Endothelial cell of umbilical vein (primary cell): Measurements from ENCODE around the gene PRPSAP1. TPM values are rescaled to one million over a fixed set of nuclear protein-coding genes. Genes with fewer than 3 reads are reported as not detected.
A peak's percentile ranks its signal among the peaks of the same experiment; 100 is the strongest.

ENCODE experiments used
- BruUV-seq: library from RNA; stranded (reverse); fragments of 400-500 nt; replicated peaks from 2 replicates; lab custom pipeline; 2021; lab: Mats Ljungman, UMichigan
- CTCF ChIA-PET: fragments of 300-600, 350-600 bp; sonication (Branson Sonifier 250); formaldehyde crosslinking; loops from one replicate; lab custom pipeline; 2021; ENCODE audit warnings: antibody characterized with exemption, inconsistent platforms; lab: Charles Lee
- POLR2A ChIA-PET: fragments of 300-600, 350-600 bp; sonication (Branson Sonifier 250); formaldehyde crosslinking; loops from one replicate; lab custom pipeline; 2021; ENCODE audit warnings: antibody characterized with exemption, inconsistent platforms; lab: Charles Lee
- DNase-seq: peaks from one replicate; pipeline ENCODE4 v3.0.0-alpha.2; 2011; ENCODE audit warnings: low read depth, low spot score
- FAIRE-seq: peaks from 2 replicates; lab custom pipeline; 2011; peaks lifted over from hg19 to GRCh38; lab: Jason Lieb, UNC
- H2AFZ ChIP-seq: 2 replicates; pipeline ENCODE4 v1.6.0; 2012; ENCODE audit warnings: low read depth, low read length, control low read depth, inconsistent platforms
- H3K27ac ChIP-seq: 2 replicates; pipeline ENCODE4 v1.5.1; 2011; ENCODE audit warnings: low read depth, mild to moderate bottlenecking, control low read depth, low read length, moderate library complexity; ENCODE audit not compliant: insufficient read depth
- H3K27me3 ChIP-seq, 2 experiments: 2 replicates each; pipeline versions ENCODE4 v1.6.0 to v1.6.1; 2011; ENCODE audit warnings: low read length in 2 of 2, mixed read lengths in 1 of 2; ENCODE audit not compliant: control insufficient read depth in 2 of 2, insufficient read depth in 2 of 2
- H3K36me3 ChIP-seq, 2 experiments: 2 replicates in 1 of 2; 3 replicates in 1 of 2; pipeline ENCODE4 v1.5.1; 2011; ENCODE audit warnings: low read length in 2 of 2, mild to moderate bottlenecking in 1 of 2, moderate library complexity in 1 of 2; ENCODE audit not compliant: control insufficient read depth in 2 of 2, insufficient read depth in 2 of 2; ENCODE audit errors: extremely low read depth in 1 of 2
- H3K4me1 ChIP-seq: 3 replicates; pipeline ENCODE4 v1.5.1; 2011; ENCODE audit warnings: mild to moderate bottlenecking, low read length; ENCODE audit not compliant: control insufficient read depth, insufficient read depth; ENCODE audit errors: extremely low read depth
- H3K4me2 ChIP-seq: 2 replicates; pipeline ENCODE4 v1.6.1; 2011; ENCODE audit warnings: low read length, control low read depth, mixed read lengths; ENCODE audit not compliant: insufficient read depth
- H3K4me3 ChIP-seq, 3 experiments: fragments of 200-600 bp in 1 of 3; sonication (generic), shearing (Covaris generic) in 1 of 3; replicated peaks in 1 of 3; 2 replicates each; pipeline ENCODE4 v1.5.1; 2011 to 2016; ENCODE audit warnings: control low read depth in 3 of 3, low read length in 3 of 3, mild to moderate bottlenecking in 2 of 3, inconsistent platforms in 1 of 3, low read depth in 1 of 3, moderate library complexity in 1 of 3; ENCODE audit not compliant: insufficient read depth in 1 of 3
- H3K79me2 ChIP-seq: 2 replicates; pipeline ENCODE4 v1.6.0; 2012; ENCODE audit warnings: low read length, inconsistent platforms; ENCODE audit not compliant: control insufficient read depth, insufficient read depth
- H3K9ac ChIP-seq: replicated peaks from 2 replicates; pipeline ENCODE3; 2011; ENCODE audit warnings: low read length, control low read depth; ENCODE audit not compliant: insufficient read depth; ENCODE audit errors: extremely low read depth
- H3K9me1 ChIP-seq: replicated peaks from 3 replicates; pipeline ENCODE4 v1.6.0; 2011; ENCODE audit warnings: mild to moderate bottlenecking, low read length; ENCODE audit not compliant: control insufficient read depth, insufficient read depth; ENCODE audit errors: extremely low read depth
- H3K9me3 ChIP-seq: replicated peaks from 2 replicates; pipeline ENCODE4 v1.5.1; 2012; ENCODE audit warnings: low read length, inconsistent platforms; ENCODE audit not compliant: control insufficient read depth, insufficient read depth
- H4K20me1 ChIP-seq: replicated peaks from 2 replicates; pipeline ENCODE3; 2011; ENCODE audit warnings: mild to moderate bottlenecking, low read length; ENCODE audit not compliant: control insufficient read depth, insufficient read depth; ENCODE audit errors: extremely low read depth
- EZH2 ChIP-seq: IDR thresholded peaks from 2 replicates; pipeline ENCODE4 v1.6.1; 2012; ENCODE audit warnings: borderline replicate concordance, low read depth, mild to moderate bottlenecking, moderate library complexity, low read length, inconsistent platforms; ENCODE audit not compliant: severe bottlenecking
- FOS ChIP-seq: IDR thresholded peaks from 2 replicates; pipeline ENCODE4 v1.6.1; 2011; ENCODE audit warnings: mild to moderate bottlenecking, low read length, moderate library complexity, borderline replicate concordance; ENCODE audit not compliant: insufficient read depth
- GATA2 ChIP-seq: IDR thresholded peaks from 2 replicates; pipeline ENCODE4 v1.7.0; 2011; ENCODE audit warnings: low read depth, mild to moderate bottlenecking, moderate library complexity, mixed read lengths, low read length; ENCODE audit not compliant: insufficient read length, insufficient read depth
- JUN ChIP-seq: IDR thresholded peaks from 2 replicates; pipeline ENCODE4 v1.6.1; 2011; ENCODE audit warnings: borderline replicate concordance, low read depth; ENCODE audit not compliant: insufficient read length, insufficient read depth
- MYC ChIP-seq: IDR thresholded peaks from one replicate; pipeline ENCODE4 v1.6.1; 2011; ENCODE audit warnings: mild to moderate bottlenecking, low read depth, low read length
- dilution Hi-C: fragments of 300-500 bp; cut with MboI; formaldehyde crosslinking; loops from one replicate; pipeline ENCODE4 v1.15.0; 2019; ENCODE audit warnings: low sequenced_read_pairs; ENCODE audit not compliant: extremely low pct_ligation_motif_present
- intact Hi-C: fragments of 100-400 bp; cut with micrococcal nuclease; formaldehyde crosslinking; loops from one replicate; pipeline ENCODE4 v1.10.0; 2022
- polyA plus RNA-seq, 4 experiments: library from polyadenylated mRNA; depleted of rRNA in 3 of 4; stranded (reverse) in 3 of 4; unstranded in 1 of 4; fragments of >200 nt; gene quantifications; 2 replicates each; pipeline versions ENCODE4 v1.2.1 to v1.2.3, GENCODE V29; 2011 to 2012; ENCODE audit warnings: missing spikeins in 1 of 4
- total RNA-seq: library from RNA; stranded (reverse); gene quantifications from 2 replicates; pipeline ENCODE4 v1.2.3, GENCODE V29; 2021
- TF ChIP-seq, protein P1 (sequence below), 2 donors: IDR thresholded peaks; 1 replicate in 1 of 2; 2 replicates in 1 of 2; pipeline ENCODE4 v1.5.1; 2011; ENCODE audit warnings: low read length in 2 of 2, mild to moderate bottlenecking in 2 of 2, moderate library complexity in 2 of 2, control low read depth in 1 of 2, inconsistent platforms in 1 of 2, low read depth in 1 of 2; ENCODE audit not compliant: insufficient read depth in 1 of 2; ENCODE audit errors: extremely low read depth in 1 of 2

The PRPSAP1 gene
- total and polyA plus RNA-seq, 2 donors (not counting 3 experiments of a cell fraction or from before 2014, with no cell fraction given), result 90.2 to 123 TPM

GRCh38 chr17:76397184-76397583 is 43.5 kb upstream of the PRPSAP1 start:
- CTCF ChIA-PET, result interaction anchor here (0.7 to 4.7 kb wide), 22 partner anchors 8 to 215 kb away, joined by 3 to 155 read pairs (median 14); partner anchors contain the start of genes PRPSAP1, QRICH2 and SPHK1

DNA sequence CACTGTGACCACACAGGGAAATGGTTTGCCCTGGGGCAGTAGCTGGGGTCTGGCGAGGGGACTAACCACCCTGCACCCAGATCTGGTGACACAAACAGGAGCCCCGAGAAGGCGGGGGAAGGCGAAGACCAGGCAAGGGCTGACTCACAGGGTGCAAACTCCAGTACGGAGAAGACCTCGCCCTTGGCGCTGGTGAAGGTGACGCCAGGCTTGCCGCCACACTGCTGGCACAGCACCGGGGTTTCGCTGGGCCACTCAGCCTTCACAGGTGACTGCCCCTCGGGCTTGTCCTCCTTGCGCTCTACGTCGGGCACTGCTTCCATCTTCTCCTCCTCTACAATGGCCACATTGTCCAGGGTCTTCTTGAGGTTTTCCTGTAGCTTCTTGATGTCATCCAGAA is 42.3 kb upstream of the PRPSAP1 start:
- no TSS peak for BruUV-seq
- intact Hi-C loops (no loop called here), dilution Hi-C loops (no loop called here)
- no peak overlapping the region for H3K9ac ChIP-seq
- TF ChIP-seq EZH2 (no peak), MYC (no peak), JUN (no peak)
- H3K9me3 ChIP-seq, result no peaks in the 10 kb centered on the region
- no peaks in the 10 kb centered on the region for H3K9me1 ChIP-seq
- no peaks in the 10 kb centered on the region for H3K4me1 ChIP-seq
- no peaks in the 10 kb centered on the region for H3K27me3 ChIP-seq
- no peaks in the 10 kb centered on the region for H4K20me1 ChIP-seq
- FAIRE-seq (no peak), DNase-seq (no peak)
- H3K36me3 ChIP-seq, result peaks cover 9 to 55% of the 10 kb centered on the region in 2 experiments
- H3K4me3 ChIP-seq, result no peak overlapping the region
- CTCF ChIA-PET, result interaction anchor here (4.1 to 4.7 kb wide), 2 partner anchors 9 to 94 kb away, joined by 99 to 155 read pairs; partner anchors contain the start of gene SPHK1
- POLR2A ChIA-PET, result no interaction called here
- no peak overlapping the region for H3K27ac ChIP-seq
- H3K79me2 ChIP-seq, result no peaks in the 10 kb centered on the region
- H2AFZ ChIP-seq, result no peak overlapping the region
- no peak overlapping the region for H3K4me2 ChIP-seq

More at GRCh38 chr17:76397184-76397583, 43.5 kb upstream of the PRPSAP1 start:
- no peak overlapping the region for H2AFZ ChIP-seq
- H3K36me3 ChIP-seq, result peaks cover 6 to 52% of the 10 kb centered on the region in 2 experiments
- H3K4me2 ChIP-seq, result no peak overlapping the region
- no peak overlapping the region for H3K27ac ChIP-seq
- DNase-seq, result no peak
- intact Hi-C loops (no loop called here), dilution Hi-C loops (no loop called here)
- no peaks in the 10 kb centered on the region for H4K20me1 ChIP-seq
- FAIRE-seq, result no peak
- no TSS peak for BruUV-seq
- no peak overlapping the region for H3K4me3 ChIP-seq
- POLR2A ChIA-PET, result no interaction called here
- TF ChIP-seq FOS (no peak), GATA2 (no peak)
- TF ChIP-seq, protein P1, sequence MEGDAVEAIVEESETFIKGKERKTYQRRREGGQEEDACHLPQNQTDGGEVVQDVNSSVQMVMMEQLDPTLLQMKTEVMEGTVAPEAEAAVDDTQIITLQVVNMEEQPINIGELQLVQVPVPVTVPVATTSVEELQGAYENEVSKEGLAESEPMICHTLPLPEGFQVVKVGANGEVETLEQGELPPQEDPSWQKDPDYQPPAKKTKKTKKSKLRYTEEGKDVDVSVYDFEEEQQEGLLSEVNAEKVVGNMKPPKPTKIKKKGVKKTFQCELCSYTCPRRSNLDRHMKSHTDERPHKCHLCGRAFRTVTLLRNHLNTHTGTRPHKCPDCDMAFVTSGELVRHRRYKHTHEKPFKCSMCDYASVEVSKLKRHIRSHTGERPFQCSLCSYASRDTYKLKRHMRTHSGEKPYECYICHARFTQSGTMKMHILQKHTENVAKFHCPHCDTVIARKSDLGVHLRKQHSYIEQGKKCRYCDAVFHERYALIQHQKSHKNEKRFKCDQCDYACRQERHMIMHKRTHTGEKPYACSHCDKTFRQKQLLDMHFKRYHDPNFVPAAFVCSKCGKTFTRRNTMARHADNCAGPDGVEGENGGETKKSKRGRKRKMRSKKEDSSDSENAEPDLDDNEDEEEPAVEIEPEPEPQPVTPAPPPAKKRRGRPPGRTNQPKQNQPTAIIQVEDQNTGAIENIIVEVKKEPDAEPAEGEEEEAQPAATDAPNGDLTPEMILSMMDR (IDR thresholded peaks at IDR 0.05; ENCODE audit: extremely low read depth in 1 of 2, insufficient read depth in 1 of 2, low read depth in 1 of 2, low read length in 2 of 2), result peak in 1 of 2 donors; percentile 9
- H3K27me3 ChIP-seq, result no peaks in the 10 kb centered on the region
- no peak overlapping the region for H3K9ac ChIP-seq
- H3K9me1 ChIP-seq, result no peaks in the 10 kb centered on the region
- H3K9me3 ChIP-seq, result no peaks in the 10 kb centered on the region
- no peaks in the 10 kb centered on the region for H3K79me2 ChIP-seq
- no peaks in the 10 kb centered on the region for H3K4me1 ChIP-seq
